Hippocampal formation (tissue), 2 donors: ENCODE data around the gene IL26.

Source experiments
- DNase-seq, 2 donors: peaks; one replicate each; lab custom pipeline; 2025; lab: John Stamatoyannopoulos, UW

Gene IL26

GRCh38 chr12:68156636-68157035 is 69.0 kb downstream of the IL26 start:
- no peak for DNase-seq

- no peak for DNase-seq
Observed at GRCh38 chr12:68154779-68155178, 70.8 kb downstream of the IL26 start.
